Measurements from ENCODE around the gene EIF3L. TPM values are rescaled to one million over a fixed set of nuclear protein-coding genes. Genes with fewer than 3 reads are reported as not detected.

The EIF3L gene
- total RNA-seq, 1 donor from 2014 or later = 526 TPM

DNA sequence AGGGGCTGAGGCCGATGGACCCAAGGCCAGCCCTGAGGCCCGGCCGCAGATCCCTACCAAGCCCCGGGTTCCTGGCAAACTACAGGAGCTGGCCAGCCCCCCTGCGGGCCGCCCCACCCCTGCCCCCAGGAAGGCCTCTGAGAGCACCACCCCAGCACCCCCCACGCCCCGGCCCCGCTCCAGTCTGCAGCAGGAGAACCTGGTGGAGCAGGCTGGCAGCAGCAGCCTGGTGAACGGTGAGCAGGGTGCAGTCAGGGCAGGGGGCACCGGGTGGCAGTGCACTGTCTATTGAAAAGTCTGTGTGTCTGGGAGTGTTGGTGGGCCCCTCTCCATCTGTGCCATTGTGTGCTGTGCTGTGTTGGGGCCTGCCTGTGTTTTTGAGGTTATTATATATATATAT lies 73.0 kb downstream of the EIF3L start:
- Mint-ChIP-seq H3K4me3 (ENCODE audit: unreplicated experiment) (no peak overlapping the region), H3K4me1 (ENCODE audit: low read depth, unreplicated experiment) (peaks cover 1% of the 10 kb centered on the region), H3K27ac (ENCODE audit: unreplicated experiment) (no peak overlapping the region)

DNA sequence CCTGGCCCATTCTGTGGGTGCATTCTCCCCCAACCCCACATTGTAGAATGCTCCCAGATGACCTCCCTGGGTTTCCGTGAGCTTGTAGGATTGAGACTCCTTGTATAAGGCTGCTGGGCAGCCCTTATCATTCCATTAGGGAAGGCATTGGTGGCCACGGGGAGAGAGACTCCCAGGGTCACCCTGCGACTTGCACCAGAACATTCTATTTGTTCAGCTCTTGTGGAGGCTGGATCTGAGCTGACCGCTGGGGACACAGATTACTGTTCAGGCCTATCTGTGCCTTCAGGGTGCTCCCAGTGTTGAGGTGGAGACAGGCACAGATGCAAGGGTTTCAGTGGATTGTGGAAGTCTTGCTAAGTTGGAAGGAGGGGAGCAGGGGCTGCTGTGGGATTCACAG lies 74.7 kb downstream of the EIF3L start:
- Mint-ChIP-seq H3K4me1 (ENCODE audit: low read depth, unreplicated experiment) (peaks cover 2% of the 10 kb centered on the region), H3K9me3 (ENCODE audit: unreplicated experiment) (peaks cover 4% of the 10 kb centered on the region), H3K36me3 (ENCODE audit: unreplicated experiment) (no peaks in the 10 kb centered on the region), H3K27ac (ENCODE audit: unreplicated experiment) (no peak overlapping the region), H3K4me3 (ENCODE audit: unreplicated experiment) (no peak overlapping the region), H3K27me3 (ENCODE audit: unreplicated experiment) (peaks cover 4% of the 10 kb centered on the region)
- TF ChIP-seq, protein P1, sequence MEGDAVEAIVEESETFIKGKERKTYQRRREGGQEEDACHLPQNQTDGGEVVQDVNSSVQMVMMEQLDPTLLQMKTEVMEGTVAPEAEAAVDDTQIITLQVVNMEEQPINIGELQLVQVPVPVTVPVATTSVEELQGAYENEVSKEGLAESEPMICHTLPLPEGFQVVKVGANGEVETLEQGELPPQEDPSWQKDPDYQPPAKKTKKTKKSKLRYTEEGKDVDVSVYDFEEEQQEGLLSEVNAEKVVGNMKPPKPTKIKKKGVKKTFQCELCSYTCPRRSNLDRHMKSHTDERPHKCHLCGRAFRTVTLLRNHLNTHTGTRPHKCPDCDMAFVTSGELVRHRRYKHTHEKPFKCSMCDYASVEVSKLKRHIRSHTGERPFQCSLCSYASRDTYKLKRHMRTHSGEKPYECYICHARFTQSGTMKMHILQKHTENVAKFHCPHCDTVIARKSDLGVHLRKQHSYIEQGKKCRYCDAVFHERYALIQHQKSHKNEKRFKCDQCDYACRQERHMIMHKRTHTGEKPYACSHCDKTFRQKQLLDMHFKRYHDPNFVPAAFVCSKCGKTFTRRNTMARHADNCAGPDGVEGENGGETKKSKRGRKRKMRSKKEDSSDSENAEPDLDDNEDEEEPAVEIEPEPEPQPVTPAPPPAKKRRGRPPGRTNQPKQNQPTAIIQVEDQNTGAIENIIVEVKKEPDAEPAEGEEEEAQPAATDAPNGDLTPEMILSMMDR (IDR thresholded peaks at IDR 0.05; ENCODE audit: partially characterized antibody, unreplicated experiment) = no peak
- DNase-seq = no peak

More for the DNA sequence above, 73.0 kb downstream of the EIF3L start:
- H3K27me3 Mint-ChIP-seq (ENCODE audit: unreplicated experiment) = no peaks in the 10 kb centered on the region
- TF ChIP-seq, protein P1 (IDR thresholded peaks at IDR 0.05; ENCODE audit: partially characterized antibody, unreplicated experiment) = no peak
- H3K9me3 Mint-ChIP-seq (ENCODE audit: unreplicated experiment) = no peaks in the 10 kb centered on the region
- no peaks in the 10 kb centered on the region for H3K36me3 Mint-ChIP-seq (ENCODE audit: unreplicated experiment)
- DNase-seq = no peak

DNA sequence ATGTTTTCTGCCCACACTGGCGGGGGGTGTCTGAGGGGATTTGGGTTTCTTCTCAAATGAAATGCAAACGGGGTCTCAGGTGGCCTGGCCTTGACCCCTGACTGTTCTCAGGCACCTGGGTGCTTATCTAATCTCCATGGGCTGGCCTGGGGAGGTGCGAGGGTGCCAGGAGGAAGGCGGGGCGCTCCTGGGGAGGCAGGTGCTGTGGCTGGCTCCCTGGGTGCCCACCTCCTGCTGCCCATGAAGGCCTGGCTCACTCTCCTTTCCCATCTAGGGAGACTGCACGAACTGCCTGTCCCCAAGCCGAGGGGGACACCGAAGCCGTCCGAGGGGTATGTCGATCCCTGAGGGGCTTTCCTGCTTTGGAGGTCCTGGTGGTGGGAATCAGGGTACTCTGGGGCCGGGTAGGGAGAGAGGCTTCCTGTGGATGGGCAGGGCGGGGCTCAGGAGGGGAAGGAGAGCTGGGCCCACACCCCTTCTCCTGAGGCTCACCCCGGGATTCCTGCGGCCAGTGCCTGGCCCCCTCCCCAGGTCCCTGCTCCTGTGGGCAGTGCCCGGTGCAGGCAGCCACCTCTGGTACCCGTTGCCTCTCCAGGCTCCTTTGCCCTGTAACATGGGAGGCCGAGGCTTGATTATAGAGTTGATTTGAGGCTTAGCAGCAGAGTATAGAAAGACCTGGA lies 75.3 kb downstream of the EIF3L start:
- H3K27me3 Mint-ChIP-seq (ENCODE audit: unreplicated experiment) = peaks cover 4% of the 10 kb centered on the region
- no peak overlapping the region for H3K27ac Mint-ChIP-seq (ENCODE audit: unreplicated experiment)
- no peaks in the 10 kb centered on the region for H3K36me3 Mint-ChIP-seq (ENCODE audit: unreplicated experiment)
- peaks cover 6% of the 10 kb centered on the region for H3K4me1 Mint-ChIP-seq (ENCODE audit: low read depth, unreplicated experiment)
- TF ChIP-seq, protein P1 (IDR thresholded peaks at IDR 0.05; ENCODE audit: partially characterized antibody, unreplicated experiment) = no peak
- H3K9me3 Mint-ChIP-seq (ENCODE audit: unreplicated experiment) = peaks cover 4% of the 10 kb centered on the region
- H3K4me3 Mint-ChIP-seq (ENCODE audit: unreplicated experiment) = no peak overlapping the region
- DNase-seq = no peak

DNA sequence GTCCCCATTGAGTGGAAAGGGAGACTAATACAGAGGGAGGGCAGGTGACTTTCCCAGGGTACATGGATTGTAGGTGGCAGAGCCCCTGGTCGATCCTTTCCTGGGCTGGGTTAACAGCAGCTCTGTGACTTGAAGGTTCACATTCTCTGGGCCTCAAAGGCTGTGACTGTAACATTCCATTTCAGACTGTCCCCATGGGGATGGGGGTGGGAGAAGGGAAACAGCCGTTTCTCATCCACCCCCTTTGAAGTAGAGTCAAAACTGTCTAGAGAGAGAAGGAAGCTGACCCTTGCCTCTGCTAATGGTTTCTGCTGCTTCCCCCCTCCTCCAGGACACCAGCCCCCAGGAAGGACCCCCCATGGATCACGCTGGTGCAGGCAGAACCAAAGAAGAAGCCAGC lies 76.1 kb downstream of the EIF3L start:
- Mint-ChIP-seq H3K27ac (ENCODE audit: unreplicated experiment) (no peak overlapping the region), H3K9me3 (ENCODE audit: unreplicated experiment) (peaks cover 4% of the 10 kb centered on the region), H3K4me3 (ENCODE audit: unreplicated experiment) (no peak overlapping the region), H3K27me3 (ENCODE audit: unreplicated experiment) (peaks cover 4% of the 10 kb centered on the region), H3K4me1 (ENCODE audit: low read depth, unreplicated experiment) (peaks cover 7% of the 10 kb centered on the region), H3K36me3 (ENCODE audit: unreplicated experiment) (no peaks in the 10 kb centered on the region)
- DNase-seq = no peak
- TF ChIP-seq, protein P1 (IDR thresholded peaks at IDR 0.05; ENCODE audit: partially characterized antibody, unreplicated experiment) = no peak

DNA sequence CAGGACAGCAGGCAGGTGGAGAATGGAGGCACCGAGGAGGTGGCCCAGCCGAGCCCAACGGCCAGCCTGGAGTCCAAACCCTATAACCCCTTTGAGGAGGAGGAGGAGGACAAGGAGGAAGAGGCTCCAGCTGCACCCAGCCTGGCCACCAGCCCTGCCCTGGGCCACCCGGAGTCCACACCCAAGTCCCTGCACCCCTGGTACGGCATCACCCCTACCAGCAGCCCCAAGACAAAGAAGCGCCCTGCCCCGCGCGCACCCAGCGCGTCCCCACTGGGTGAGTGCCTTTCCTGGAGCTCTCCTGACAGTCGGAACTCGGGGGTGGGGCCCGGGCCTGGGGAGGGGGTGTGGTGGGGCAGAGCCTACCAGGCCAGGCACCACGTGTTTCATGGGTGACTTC lies 76.5 kb downstream of the EIF3L start:
- Mint-ChIP-seq H3K36me3 (ENCODE audit: unreplicated experiment) (no peaks in the 10 kb centered on the region), H3K27ac (ENCODE audit: unreplicated experiment) (no peak overlapping the region), H3K27me3 (ENCODE audit: unreplicated experiment) (peaks cover 4% of the 10 kb centered on the region), H3K4me1 (ENCODE audit: low read depth, unreplicated experiment) (peaks cover 7% of the 10 kb centered on the region), H3K4me3 (ENCODE audit: unreplicated experiment) (no peak overlapping the region), H3K9me3 (ENCODE audit: unreplicated experiment) (peaks cover 4% of the 10 kb centered on the region)
- TF ChIP-seq, protein P1 (IDR thresholded peaks at IDR 0.05; ENCODE audit: partially characterized antibody, unreplicated experiment) = no peak
- no peak for DNase-seq

Data from glutamatergic neuron (in vitro differentiated cells).